Vagina (tissue), 2 donors: ENCODE data around the gene SP140L.

Experiments
- POLR2A ChIP-seq, 2 donors: fragments of 450-650 bp; IDR thresholded peaks; one replicate each; pipeline ENCODE4 v1.6.1; 2017; ENCODE audit warnings: antibody characterized with exemption in 2 of 2, mild to moderate bottlenecking in 2 of 2, moderate library complexity in 2 of 2
- POLR2AphosphoS5 ChIP-seq, 2 donors: sonication (generic); formaldehyde crosslinking; IDR thresholded peaks; one replicate each; pipeline ENCODE4 v1.9.0; 2017; ENCODE audit warnings: antibody characterized with exemption in 2 of 2, mild to moderate bottlenecking in 2 of 2, low read depth in 1 of 2; ENCODE audit not compliant: insufficient read depth in 1 of 2
- TF ChIP-seq, protein P1 (sequence below), 3 experiments: fragments of 450-650 bp in 2 of 3; fragments of 200-600 bp in 1 of 3; sonication (generic) in 1 of 3; IDR thresholded peaks; one replicate each; pipeline ENCODE4 v1.5.1; 2017 to 2019; ENCODE audit warnings: antibody characterized with exemption in 3 of 3, mild to moderate bottlenecking in 2 of 3, moderate library complexity in 2 of 3

DNA sequence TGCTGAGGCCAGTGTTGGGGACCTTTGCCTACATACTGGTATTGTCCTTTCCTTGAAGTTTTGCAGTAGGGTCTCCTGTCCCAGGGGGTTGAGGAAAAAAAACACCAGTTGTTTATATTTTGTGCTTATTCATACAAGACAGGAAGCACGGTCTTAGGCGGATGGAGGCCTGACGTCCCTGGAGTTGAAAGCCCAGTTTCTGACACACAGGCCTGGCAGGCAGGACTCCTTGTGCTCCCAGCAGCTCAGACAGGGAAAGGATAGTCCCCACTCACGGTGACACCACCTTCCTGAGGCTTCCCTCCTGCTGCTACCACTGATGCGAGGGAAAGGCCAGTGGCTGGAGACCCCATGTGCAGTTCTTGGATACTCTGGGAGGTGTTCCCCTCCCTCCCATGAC lies 73.5 kb downstream of the SP140L start:
- TF ChIP-seq, protein P1, sequence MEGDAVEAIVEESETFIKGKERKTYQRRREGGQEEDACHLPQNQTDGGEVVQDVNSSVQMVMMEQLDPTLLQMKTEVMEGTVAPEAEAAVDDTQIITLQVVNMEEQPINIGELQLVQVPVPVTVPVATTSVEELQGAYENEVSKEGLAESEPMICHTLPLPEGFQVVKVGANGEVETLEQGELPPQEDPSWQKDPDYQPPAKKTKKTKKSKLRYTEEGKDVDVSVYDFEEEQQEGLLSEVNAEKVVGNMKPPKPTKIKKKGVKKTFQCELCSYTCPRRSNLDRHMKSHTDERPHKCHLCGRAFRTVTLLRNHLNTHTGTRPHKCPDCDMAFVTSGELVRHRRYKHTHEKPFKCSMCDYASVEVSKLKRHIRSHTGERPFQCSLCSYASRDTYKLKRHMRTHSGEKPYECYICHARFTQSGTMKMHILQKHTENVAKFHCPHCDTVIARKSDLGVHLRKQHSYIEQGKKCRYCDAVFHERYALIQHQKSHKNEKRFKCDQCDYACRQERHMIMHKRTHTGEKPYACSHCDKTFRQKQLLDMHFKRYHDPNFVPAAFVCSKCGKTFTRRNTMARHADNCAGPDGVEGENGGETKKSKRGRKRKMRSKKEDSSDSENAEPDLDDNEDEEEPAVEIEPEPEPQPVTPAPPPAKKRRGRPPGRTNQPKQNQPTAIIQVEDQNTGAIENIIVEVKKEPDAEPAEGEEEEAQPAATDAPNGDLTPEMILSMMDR (IDR thresholded peaks at IDR 0.05) = no peak
- TF ChIP-seq POLR2A (IDR thresholded peaks at IDR 0.05) = no peak
- no peak for TF ChIP-seq POLR2AphosphoS5 (IDR thresholded peaks at IDR 0.05; ENCODE audit: insufficient read depth in 1 of 2, low read depth in 1 of 2)
